GM20000 (cell line): ENCODE data around the gene SPATA1.
"Not testable (repeated sequence)": the region's sequence is repeated elsewhere in the genome, so short reads cannot be mapped to it uniquely, and the experiment has no call there.

Experiments used
- DNase-seq: peaks from one replicate; pipeline ENCODE4 v3.0.0; 2012; ENCODE audit warnings: low spot score
- CTCF ChIP-seq: IDR thresholded peaks from 2 replicates; pipeline ENCODE4 v1.5.1; 2012; ENCODE audit warnings: mild to moderate bottlenecking, control low read depth; ENCODE audit errors: extremely low read depth, missing control alignments

SPATA1 gene

GRCh38 chr1:84497631-84498275 lies 8.4 kb upstream of the SPATA1 start:
- TF ChIP-seq CTCF: no peak
- no peak for DNase-seq

DNA sequence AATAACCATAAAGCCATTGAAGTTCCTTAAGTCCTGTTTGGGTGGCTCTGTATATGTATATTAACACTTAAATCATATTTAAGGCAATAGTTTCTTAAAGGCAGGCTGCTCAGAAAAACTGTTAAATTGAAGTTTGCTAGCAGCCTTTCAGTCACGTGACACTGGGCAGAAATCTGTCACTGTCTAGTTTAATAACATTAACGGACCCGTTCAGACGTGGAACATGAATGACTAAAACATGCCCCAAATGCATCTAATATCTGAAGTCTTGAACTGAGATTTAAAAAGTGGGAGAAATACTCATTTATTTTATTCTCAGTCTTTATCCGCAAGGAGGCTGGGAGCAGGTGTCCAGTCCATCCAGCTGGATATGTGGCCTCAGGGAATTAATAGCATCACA lies 3.3 kb upstream of the SPATA1 start:
- no peak for DNase-seq
- no peak for TF ChIP-seq CTCF

- DNase-seq: no peak
- TF ChIP-seq CTCF: no peak
Measured at GRCh38 chr1:84504580-84505492, 1.4 kb upstream of the SPATA1 start.

GRCh38 chr1:84505493-84506001 lies 639 bp upstream of the SPATA1 start:
- no peak for TF ChIP-seq CTCF
- peak; percentile 76 for DNase-seq

- TF ChIP-seq CTCF: no peak
- DNase-seq: no peak
Measured at GRCh38 chr1:84506729-84507453, 705 bp downstream of the SPATA1 start.

- DNase-seq: not testable (repeated sequence)
Measured at GRCh38 chr1:84507887-84508286, 1.7 kb downstream of the SPATA1 start.

- TF ChIP-seq CTCF: no peak
- no peak for DNase-seq
Measured at GRCh38 chr1:84508510-84508909, 2.3 kb downstream of the SPATA1 start.
